Measurements from ENCODE around the gene SLC22A31.
"Not testable (repeated sequence)": the region's sequence is repeated elsewhere in the genome, so short reads cannot be mapped to it uniquely, and the experiment has no call there.

SLC22A31 gene

DNA sequence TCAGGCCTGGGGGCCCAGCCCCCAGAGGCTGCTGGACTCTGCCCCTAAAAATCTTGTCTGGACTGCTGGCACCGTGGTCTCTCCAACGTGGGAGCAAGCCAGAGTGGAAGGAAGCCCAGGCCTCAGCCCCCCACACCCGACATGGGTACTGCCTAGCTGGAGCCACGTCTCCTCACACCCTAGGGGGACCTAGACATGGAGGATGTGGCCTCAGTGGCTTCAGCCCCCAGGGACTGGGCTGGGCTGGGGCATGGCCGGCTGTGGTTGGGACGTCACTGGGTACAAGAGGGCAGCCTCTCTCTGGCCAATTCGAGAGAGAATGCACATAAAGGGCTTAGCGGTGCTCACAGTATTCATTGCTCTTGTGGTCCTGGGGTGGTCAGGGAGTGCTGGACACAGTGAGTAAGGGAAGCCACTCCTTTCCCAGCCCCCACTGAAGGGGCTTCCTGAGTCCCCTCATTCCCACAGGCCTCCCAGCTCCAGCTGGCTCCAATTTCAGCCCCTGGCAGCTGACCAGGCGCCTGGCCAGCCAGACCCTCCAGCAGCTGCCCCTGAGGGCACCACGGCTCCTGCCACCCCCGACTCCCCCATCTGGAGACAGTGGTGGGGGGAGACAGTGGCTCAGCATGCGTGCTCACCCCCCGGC is 27.7 kb downstream of the SLC22A31 start:
- Mint-ChIP-seq H3K4me3 (no peak overlapping the region), H3K27ac (no peak overlapping the region), H3K27me3 (peaks cover 59% of the 10 kb centered on the region), H3K4me1 (peaks cover 8% of the 10 kb centered on the region), H3K36me3 (no peaks in the 10 kb centered on the region), H3K9me3 (no peaks in the 10 kb centered on the region)
- CTCF ChIA-PET: no interaction called here
- DNase-seq: no peak

- H3K36me3 Mint-ChIP-seq: no peaks in the 10 kb centered on the region
- H3K27me3 Mint-ChIP-seq: peaks cover 59% of the 10 kb centered on the region
- H3K9me3 Mint-ChIP-seq: no peaks in the 10 kb centered on the region
- CTCF ChIA-PET: no interaction called here
- no peak overlapping the region for H3K27ac Mint-ChIP-seq
- H3K4me3 Mint-ChIP-seq: no peak overlapping the region
- peaks cover 8% of the 10 kb centered on the region for H3K4me1 Mint-ChIP-seq
- no peak for DNase-seq
Measured at GRCh38 chr16:89172171-89172527, 28.2 kb downstream of the SLC22A31 start.

GRCh38 chr16:89171216-89172170 is 28.8 kb downstream of the SLC22A31 start, which contains the start of gene CDH15:
CDH15 (plus strand) TSS chr16:89171748; CDS start chr16:89171832, 84 bp downstream.
- Mint-ChIP-seq H3K4me1 (peaks cover 8% of the 10 kb centered on the region), H3K27me3 (peaks cover 63% of the 10 kb centered on the region), H3K27ac (no peak within 1 kb of the TSS), H3K9me3 (no peaks in the 10 kb centered on the region), H3K4me3 (peak within 1 kb of the TSS; percentile 47), H3K36me3 (no peaks in the 10 kb centered on the region)
- DNase-seq: peak; percentile 96
- CTCF ChIA-PET: interaction anchor here (0.7 to 1.6 kb wide), 2 partner anchors 328 to 434 kb away, joined by 3 read pairs; no protein-coding TSS in a partner anchor

DNA sequence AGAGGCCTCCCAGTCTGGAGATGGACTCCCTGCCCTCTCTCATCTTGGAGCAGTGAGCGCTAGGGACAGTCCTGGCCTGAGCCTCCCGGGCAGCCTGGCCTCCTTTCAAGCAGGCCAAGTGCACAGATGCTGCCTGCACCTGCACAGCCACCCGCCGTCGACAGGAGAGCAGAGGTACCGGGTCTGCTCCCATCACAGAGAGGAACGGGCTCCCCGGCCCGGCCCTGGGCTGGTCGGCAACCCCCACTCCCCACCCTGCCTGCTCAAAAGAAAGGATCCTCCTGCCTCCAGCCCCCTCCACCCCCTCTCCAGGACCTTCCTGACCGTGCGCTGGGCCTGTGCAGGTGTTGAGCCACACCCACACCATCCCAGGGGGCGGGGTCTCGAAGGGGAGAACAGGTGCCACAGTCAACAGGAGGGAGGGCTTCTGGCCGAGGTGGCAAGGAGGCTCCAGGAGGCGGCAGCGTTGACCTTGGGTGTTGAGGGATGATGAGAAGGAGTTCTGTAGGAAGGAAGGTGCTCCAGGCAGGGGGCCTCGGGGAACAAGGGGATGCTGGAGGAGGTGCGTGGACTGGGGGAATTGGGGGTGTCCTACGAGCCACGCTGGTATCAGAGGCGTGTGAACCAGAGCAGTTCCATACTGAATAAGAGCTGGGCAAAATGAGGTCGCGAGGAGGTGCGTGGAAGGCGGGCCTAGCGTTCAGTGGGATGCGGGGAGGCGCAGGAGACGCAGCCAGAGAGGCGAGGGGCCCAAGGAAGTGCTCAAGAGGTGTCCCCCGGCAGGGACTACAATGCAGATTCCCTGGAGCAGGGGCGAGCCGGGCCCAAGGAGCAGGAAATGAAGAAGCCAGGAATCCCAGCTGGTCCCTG is 29.8 kb downstream of the SLC22A31 start:
- Mint-ChIP-seq H3K27me3 (peaks cover 66% of the 10 kb centered on the region), H3K4me1 (peaks cover 8% of the 10 kb centered on the region), H3K4me3 (peak overlapping the region; percentile 47), H3K36me3 (no peaks in the 10 kb centered on the region), H3K27ac (no peak overlapping the region), H3K9me3 (no peaks in the 10 kb centered on the region)
- DNase-seq: peak; percentile 50
- CTCF ChIA-PET: interaction anchor here (0.7 to 1.6 kb wide), 2 partner anchors 329 to 433 kb away, joined by 3 read pairs; no protein-coding TSS in a partner anchor

DNA sequence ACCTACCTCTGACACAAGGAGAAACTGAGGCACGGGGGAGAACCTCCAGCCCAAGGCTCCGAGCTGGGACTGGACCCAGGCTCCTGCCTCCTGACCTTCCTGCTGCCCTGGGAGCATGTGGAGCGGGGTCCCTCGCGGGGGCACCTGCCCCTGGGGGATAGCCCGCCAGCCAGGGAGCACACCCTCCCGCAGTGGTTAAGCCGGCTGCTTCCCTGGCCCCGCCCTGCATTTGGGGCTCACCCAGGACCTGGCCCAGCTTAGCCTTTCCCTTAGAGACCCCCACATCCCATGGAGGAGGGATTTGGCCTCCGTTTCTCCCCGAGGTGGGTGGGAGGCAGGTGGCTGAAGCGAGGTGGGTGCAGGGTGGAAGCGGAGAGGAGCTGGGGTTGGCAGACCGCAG is 30.6 kb downstream of the SLC22A31 start:
- no peak overlapping the region for H3K27ac Mint-ChIP-seq
- no peaks in the 10 kb centered on the region for H3K36me3 Mint-ChIP-seq
- no peak for DNase-seq
- H3K27me3 Mint-ChIP-seq: peaks cover 66% of the 10 kb centered on the region
- no peak overlapping the region for H3K4me3 Mint-ChIP-seq
- H3K4me1 Mint-ChIP-seq: peaks cover 8% of the 10 kb centered on the region
- no peaks in the 10 kb centered on the region for H3K9me3 Mint-ChIP-seq
- CTCF ChIA-PET: interaction anchor here (1.6 kb wide), 1 partner anchor 432 kb away, joined by 3 read pairs; no protein-coding TSS in a partner anchor

DNA sequence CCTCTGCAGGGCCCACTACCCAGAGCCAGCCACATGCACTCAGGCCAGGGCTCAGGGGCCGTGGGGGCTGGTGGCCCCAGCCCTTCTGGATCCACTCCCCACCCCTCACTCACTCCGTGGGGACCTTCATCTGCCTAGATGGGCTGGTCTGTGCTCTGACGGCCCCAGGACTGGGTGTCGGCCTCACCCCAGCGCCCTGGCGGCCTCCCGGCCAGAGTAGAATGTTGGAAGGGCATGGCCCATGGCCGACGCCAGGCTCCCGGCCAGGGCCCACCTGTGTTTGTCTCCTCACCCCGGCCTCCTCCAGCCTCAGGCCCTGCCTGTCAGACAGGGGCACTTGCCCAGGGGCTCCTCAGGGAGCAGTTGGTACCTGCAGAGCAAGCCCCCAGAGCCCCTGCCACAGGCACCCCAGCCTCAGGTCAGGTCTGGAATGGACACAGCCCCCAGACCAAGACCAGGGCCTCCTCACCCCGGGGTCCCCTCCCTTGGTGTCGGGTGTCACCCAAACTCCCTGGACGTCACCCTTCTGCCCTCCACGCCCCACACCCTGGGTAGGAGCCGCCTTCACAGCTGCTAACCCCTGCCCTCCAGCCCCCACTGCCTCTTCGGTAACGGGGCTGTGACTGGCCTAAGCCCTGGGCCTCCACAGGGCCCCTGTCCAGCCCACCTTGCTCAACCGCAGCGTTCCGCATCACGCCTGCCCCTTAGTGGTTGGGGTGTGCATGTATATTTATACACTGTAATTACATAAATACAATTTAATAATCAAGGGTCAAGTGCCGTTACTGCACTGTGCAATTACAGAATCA is 31.8 kb downstream of the SLC22A31 start:
- H3K27ac Mint-ChIP-seq: no peak overlapping the region
- CTCF ChIA-PET: interaction anchor here (0.6 to 2.4 kb wide), 4 partner anchors 44 to 431 kb away, joined by 3 to 7 read pairs (median 3); no protein-coding TSS in a partner anchor
- peaks cover 60% of the 10 kb centered on the region for H3K27me3 Mint-ChIP-seq
- no peak for DNase-seq
- H3K36me3 Mint-ChIP-seq: no peaks in the 10 kb centered on the region
- H3K4me1 Mint-ChIP-seq: peaks cover 8% of the 10 kb centered on the region
- H3K9me3 Mint-ChIP-seq: no peaks in the 10 kb centered on the region
- no peak overlapping the region for H3K4me3 Mint-ChIP-seq

DNA sequence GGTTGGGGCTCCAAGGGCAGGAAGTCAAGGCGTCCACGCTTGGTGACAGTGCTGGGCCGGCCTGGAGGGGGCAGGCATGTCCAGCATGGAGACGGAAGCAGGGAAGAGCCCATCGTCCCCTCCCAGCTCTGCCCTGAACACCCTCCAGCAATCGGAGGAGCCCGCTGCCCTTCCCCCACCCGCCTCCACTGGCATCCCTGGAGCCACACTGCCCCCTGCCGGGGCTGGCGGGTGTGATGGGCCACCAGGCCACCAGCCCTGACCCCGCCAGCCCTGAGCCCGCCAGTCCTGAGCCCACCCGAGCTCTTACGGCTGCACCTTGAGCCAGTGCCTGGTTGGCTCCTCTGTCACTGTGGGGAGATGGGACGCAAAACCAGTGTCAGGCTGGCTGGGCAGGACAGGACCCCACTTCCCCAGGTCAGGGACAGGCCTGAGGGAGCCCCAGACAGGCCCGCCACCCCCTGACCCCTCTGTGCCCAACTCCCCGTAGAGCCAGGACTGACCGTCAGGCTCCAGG is 32.9 kb downstream of the SLC22A31 start:
- Mint-ChIP-seq H3K36me3 (no peaks in the 10 kb centered on the region), H3K4me3 (no peak overlapping the region), H3K9me3 (no peaks in the 10 kb centered on the region), H3K27me3 (peaks cover 52% of the 10 kb centered on the region), H3K27ac (no peak overlapping the region), H3K4me1 (peaks cover 8% of the 10 kb centered on the region)
- peak; percentile 88 for DNase-seq
- CTCF ChIA-PET: interaction anchor here (0.6 to 2.4 kb wide), 10 partner anchors 13 to 579 kb away, joined by 3 to 7 read pairs (median 4); no protein-coding TSS in a partner anchor

- Mint-ChIP-seq H3K9me3 (no peaks in the 10 kb centered on the region), H3K27me3 (peaks cover 46% of the 10 kb centered on the region), H3K36me3 (no peaks in the 10 kb centered on the region), H3K4me1 (peaks cover 8% of the 10 kb centered on the region), H3K4me3 (no peak overlapping the region), H3K27ac (no peak overlapping the region)
- DNase-seq: no peak
- CTCF ChIA-PET: interaction anchor here (0.6 to 2.4 kb wide), 10 partner anchors 12 to 578 kb away, joined by 3 to 7 read pairs (median 4); no protein-coding TSS in a partner anchor
Measured at GRCh38 chr16:89166696-89167424, 33.5 kb downstream of the SLC22A31 start.

- H3K27ac Mint-ChIP-seq, H3K36me3 Mint-ChIP-seq, DNase-seq, H3K4me3 Mint-ChIP-seq, CTCF ChIA-PET, H3K4me1 Mint-ChIP-seq, H3K9me3 Mint-ChIP-seq: not testable (repeated sequence)
- H3K27me3 Mint-ChIP-seq: peaks cover 35% of the 10 kb centered on the region
Measured at GRCh38 chr16:89165681-89165979, 34.7 kb downstream of the SLC22A31 start.

DNA sequence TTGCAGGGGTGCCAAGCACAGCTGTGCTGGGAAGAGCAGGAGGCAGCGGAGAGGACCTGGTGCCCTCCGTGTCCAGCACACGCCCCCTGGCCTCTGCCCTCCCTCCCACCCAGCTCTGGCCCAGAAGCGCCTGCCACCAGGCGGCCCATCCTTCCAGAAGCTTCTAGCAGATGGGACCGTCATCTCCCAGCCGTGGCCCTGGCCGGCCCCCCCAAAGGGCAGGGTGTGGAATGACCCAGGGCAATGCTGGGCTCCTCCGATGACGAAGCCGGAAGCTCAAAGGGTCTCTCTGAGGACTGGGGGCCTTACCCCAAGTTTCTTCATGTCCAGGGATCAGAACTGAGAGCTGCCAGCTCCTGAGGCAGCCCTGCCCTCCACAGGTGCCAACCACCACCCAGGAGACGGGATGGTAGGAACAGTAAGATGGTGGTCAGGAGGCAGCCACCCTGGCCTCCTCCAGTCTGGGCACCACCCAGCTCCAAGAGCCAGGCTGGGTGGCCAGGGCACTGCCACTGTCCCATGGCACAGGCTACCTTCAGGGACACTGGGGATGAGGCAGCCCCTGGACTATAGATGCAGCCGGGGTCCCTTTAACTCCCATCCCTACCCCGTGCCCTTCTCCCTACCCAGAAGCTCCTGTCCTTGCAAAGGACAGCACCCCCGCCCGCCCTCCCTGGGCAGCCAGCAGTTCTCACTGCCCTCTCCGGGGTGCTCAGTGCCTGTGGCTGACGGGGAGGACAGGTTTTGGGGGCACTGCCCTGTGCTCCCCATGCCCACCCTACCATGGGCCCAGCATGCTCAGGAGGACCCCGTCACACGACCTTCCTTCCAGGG is 35.3 kb downstream of the SLC22A31 start:
- H3K9me3 Mint-ChIP-seq: no peaks in the 10 kb centered on the region
- H3K27ac Mint-ChIP-seq: no peak overlapping the region
- DNase-seq: no peak
- CTCF ChIA-PET: interaction anchor here (1.0 kb wide), 1 partner anchor 428 kb away, joined by 3 read pairs; no protein-coding TSS in a partner anchor
- peaks cover 29% of the 10 kb centered on the region for H3K27me3 Mint-ChIP-seq
- H3K4me1 Mint-ChIP-seq: no peaks in the 10 kb centered on the region
- H3K36me3 Mint-ChIP-seq: no peaks in the 10 kb centered on the region
- no peak overlapping the region for H3K4me3 Mint-ChIP-seq

GRCh38 chr16:89164436-89164835 is 35.9 kb downstream of the SLC22A31 start:
- Mint-ChIP-seq H3K36me3 (no peaks in the 10 kb centered on the region), H3K9me3 (no peaks in the 10 kb centered on the region), H3K4me1 (no peaks in the 10 kb centered on the region), H3K27ac (no peak overlapping the region), H3K4me3 (no peak overlapping the region), H3K27me3 (peaks cover 23% of the 10 kb centered on the region)
- CTCF ChIA-PET: interaction anchor here (1.0 kb wide), 1 partner anchor 427 kb away, joined by 3 read pairs; no protein-coding TSS in a partner anchor
- no peak for DNase-seq

DNA sequence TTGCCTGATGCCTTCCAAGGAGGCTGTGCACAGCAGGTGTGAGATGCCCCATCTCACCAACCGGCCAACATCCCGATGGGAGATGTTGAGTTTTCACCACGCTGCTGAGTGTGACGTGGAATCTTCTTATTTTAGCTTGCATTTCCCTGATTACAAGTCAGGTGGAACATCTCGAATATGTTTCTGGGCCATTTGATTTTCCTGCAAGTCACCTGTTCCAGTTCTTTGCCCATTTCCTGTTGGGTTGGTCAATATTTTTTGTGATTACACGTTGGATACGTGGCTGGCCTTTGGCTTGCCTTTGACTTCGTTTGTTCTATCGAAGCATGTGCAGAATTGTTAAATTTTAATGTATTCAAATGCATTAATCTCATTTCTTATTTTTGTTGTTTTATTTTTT is 37.0 kb downstream of the SLC22A31 start:
- no peak overlapping the region for H3K27ac Mint-ChIP-seq

More for the DNA sequence above, 37.0 kb downstream of the SLC22A31 start:
- no peak for DNase-seq
- Mint-ChIP-seq H3K36me3 (no peaks in the 10 kb centered on the region), H3K4me3 (no peak overlapping the region), H3K9me3 (peaks cover 7% of the 10 kb centered on the region), H3K4me1 (no peaks in the 10 kb centered on the region), H3K27me3 (peaks cover 12% of the 10 kb centered on the region)
- CTCF ChIA-PET: interaction anchor here (1.3 kb wide), 1 partner anchor 223 kb away, joined by 3 read pairs; no protein-coding TSS in a partner anchor
